A549 treated with dexamethasone at 1 μM for 4 hours (cell line): ENCODE measurements around the gene FOCAD. TPM values are rescaled to one million over a fixed set of nuclear protein-coding genes. Genes with fewer than 3 reads are reported as not detected.

Experiments
- total RNA-seq: library from RNA; stranded (reverse); fragments of 200-300 nt; extraction: Qiagen RNA extraction; gene quantifications from 5 replicates; pipeline ENCODE4 v1.2.3, GENCODE V29; 2022

FOCAD gene
- total RNA-seq, result 14.1 to 21.1 TPM (median 18.1 TPM) in 5 replicates

GRCh38 chr9:20684035-20684874, at the start of gene FOCAD:
FOCAD (plus strand) TSS chr9:20684259; CDS start chr9:20715354, 31,095 bp downstream.

GRCh38 chr9:21031091-21031807, 347.2 kb downstream of the FOCAD start, which contains the start of gene HACD4:
HACD4 (minus strand) TSS chr9:21031640; CDS start chr9:21031590, 50 bp downstream.

Other genes starting within 250 kb of the FOCAD start
- 16.1 to 20.0 TPM (median 17.7 TPM) in 5 replicates for gene MLLT3, start 61.8 kb upstream of the FOCAD start, total RNA-seq